GM19463 (cell line): ENCODE data around the gene RAP1B.

Experiments used
- ATAC-seq: cut with Tn5 transposase; IDR thresholded peaks from one replicate; pipeline ENCODE4 v1.9.1; 2021; ENCODE audit warnings: mild to moderate bottlenecking, moderate library complexity; ENCODE audit not compliant: unreplicated experiment

Gene RAP1B

DNA sequence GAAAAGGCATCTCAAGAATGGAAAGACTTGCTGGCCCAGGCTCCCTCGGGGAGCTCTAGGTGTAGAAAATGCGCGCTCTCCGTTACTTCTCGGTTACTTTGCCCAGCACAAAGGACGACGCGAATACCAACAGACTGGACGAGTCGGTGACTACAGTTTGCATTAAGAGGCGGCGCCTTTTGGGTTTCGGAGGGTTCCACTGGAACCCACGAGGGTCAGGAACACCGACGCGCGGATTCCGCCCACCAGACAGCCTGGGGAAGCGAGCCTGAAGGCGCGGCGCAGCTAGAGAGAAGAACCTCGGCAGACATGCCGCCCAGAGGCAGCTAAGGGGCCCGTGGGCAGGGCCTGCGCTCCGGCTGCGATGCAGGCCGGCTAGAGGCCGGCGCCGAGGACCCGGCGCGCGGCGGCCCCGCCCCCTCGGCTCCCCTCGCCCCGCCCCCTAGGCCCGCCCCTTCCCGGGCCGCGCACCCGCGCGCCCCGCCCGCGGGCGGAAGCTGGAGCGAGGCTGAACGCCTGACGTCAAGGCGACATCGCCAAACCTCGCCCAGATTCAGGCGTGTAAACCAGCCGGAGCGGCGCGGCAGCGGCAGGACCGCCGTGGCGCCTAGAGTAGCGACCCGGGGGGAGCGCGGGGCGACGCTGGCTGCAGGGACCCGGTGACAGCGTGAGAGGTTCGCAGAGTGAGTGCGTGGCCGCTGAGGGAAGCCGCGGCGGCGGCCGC, at the start of gene RAP1B:
Gene RAP1B, plus strand, starts transcription at position 530 of the 724 bp plus-strand sequence. CDS start 37,826 bp downstream, outside the sequence.
- ATAC-seq: peak; percentile 82

DNA sequence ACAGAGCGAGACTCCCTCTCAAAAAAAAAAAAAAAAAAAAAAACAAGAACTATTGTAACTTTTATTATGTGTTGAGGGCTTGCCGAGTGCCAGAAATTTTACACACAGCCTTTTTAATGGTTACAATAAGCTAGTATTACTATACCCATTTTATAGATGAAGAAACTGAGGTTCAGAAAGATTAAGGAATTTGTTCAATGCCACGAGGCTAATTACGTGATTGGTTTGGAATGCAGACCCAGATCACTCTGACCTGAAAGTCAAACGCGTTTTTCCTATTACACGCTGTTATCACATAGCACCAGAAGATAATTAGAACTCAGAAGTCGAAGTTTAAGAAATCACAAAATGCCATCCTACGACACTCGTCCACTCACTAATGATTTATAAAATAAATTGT, 48.9 kb upstream of the RAP1B start:
- ATAC-seq: no peak

GRCh38 chr12:68564166-68564565, 46.5 kb upstream of the RAP1B start:
- ATAC-seq: no peak

GRCh38 chr12:68565391-68565903, 45.3 kb upstream of the RAP1B start:
- no peak for ATAC-seq

- no peak for ATAC-seq
Measured at GRCh38 chr12:68568922-68569569, 41.7 kb upstream of the RAP1B start.

- ATAC-seq: no peak
Measured at GRCh38 chr12:68572661-68573060, 38.0 kb upstream of the RAP1B start.

GRCh38 chr12:68573406-68573805, 37.3 kb upstream of the RAP1B start:
- no peak for ATAC-seq

GRCh38 chr12:68577949-68578348, 32.8 kb upstream of the RAP1B start:
- no peak for ATAC-seq

DNA sequence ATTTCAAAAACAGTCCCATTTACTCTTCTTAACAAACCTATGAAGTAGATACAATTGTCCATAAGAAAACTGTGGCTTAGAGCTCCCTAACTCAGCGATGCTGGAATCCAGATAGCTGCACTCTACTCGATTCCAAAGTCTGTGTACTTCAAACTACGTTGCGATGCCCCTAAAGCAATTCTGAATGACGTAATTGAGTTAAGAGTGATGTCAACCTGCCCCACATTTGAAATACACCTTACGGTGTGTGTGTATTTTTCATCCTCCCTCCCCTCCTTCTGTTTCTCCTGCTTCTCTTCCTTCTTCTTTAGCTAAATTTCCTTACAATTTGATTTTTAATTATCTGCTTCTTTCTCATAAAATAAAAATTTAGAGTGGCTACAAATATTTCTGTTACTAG, 31.9 kb upstream of the RAP1B start:
- no peak for ATAC-seq

- no peak for ATAC-seq
Measured at GRCh38 chr12:68579254-68579653, 31.4 kb upstream of the RAP1B start.

DNA sequence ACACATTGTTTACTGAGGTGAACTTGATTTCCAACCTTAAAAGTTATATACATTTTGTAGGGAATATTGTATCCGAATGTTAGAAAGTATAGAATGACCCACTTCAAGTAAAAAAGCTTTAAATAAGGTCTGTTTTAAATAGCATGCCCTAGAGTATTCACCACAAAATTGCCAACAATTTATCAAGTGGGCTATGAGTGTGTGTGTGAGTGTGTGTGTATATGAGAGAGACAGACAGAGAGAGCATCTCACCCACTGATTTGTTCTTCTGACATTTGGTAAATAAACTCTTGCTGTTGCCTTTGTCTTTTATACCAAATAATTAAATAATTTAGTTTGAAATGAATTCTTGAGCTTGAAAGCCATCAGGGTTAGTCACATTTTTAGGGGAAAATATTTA, 29.8 kb upstream of the RAP1B start:
- ATAC-seq: no peak

- no peak for ATAC-seq
Measured at GRCh38 chr12:68581926-68582325, 28.8 kb upstream of the RAP1B start.

GRCh38 chr12:68585966-68586365, 24.7 kb upstream of the RAP1B start:
- ATAC-seq: no peak

- ATAC-seq: peak; percentile 69
Measured at GRCh38 chr12:68587448-68587873, 23.2 kb upstream of the RAP1B start.

GRCh38 chr12:68589194-68589593, 21.5 kb upstream of the RAP1B start:
- no peak for ATAC-seq

GRCh38 chr12:68591734-68592418, 18.8 kb upstream of the RAP1B start:
- ATAC-seq: no peak

DNA sequence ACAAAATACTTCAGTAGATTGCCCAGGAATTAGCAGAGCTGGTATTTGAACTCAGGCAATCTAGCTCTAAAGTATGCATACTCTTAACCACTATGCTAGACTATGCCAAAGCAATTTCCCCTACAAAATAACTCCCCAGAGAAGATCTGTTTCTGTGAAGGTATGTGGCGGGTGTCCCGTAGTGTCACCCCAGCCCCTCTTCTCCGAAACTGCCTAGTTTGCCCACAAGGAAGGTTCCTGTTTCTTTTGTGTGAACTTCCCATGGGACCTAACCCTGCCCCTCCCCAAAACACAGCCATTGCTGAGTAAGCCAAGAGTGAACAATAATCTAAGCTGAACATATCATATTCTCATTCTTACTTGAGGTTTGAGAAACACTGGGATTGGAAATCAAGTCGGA, 15.5 kb upstream of the RAP1B start:
- no peak for ATAC-seq

- no peak for ATAC-seq
Measured at GRCh38 chr12:68601767-68602166, 8.9 kb upstream of the RAP1B start.

GRCh38 chr12:68602720-68603119, 8.0 kb upstream of the RAP1B start:
- ATAC-seq: no peak

DNA sequence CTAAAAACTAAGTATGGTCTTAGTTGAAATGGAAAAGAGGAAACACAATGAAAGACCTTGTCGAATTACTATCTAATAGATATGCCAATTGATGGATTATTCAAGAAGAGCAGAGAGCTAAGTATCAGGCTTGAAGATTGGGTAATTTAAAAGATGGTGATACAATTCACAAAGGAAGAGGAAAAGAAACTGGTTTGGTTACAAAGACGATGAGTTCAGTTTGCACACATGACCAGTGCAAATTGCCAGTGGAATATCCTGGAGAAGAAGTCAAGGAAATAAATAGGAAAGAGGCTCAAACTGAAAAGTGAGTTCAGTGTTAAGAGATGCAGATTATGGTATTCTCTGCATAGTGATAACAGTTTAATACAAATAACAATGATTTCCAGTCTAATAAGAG, 2.5 kb upstream of the RAP1B start:
- no peak for ATAC-seq

DNA sequence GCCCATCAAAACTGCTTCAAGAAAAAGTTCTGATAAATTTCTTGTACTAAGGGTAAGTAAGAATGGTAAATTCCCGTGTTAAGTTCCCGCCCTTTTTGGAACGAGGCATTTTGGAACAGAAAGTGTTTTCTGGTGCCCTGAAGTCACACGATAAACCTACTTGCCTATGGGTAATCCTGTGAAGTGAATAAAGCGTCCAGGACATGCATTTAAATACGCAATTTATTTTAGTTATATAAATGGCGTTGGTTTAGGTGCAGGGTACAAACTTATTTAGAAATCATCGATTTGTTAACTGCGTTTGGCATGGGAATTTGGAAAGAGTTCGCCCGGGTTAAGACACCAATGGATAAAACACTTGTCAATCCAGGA, 715 bp upstream of the RAP1B start:
- no peak for ATAC-seq
